Body of pancreas (tissue), 4 donors: ENCODE data around the gene TSSK2.

Experiments
- CTCF ChIP-seq, 7 experiments: fragments of 450-650 bp in 4 of 7; fragments of 200-600 bp in 3 of 7; sonication (generic) in 3 of 7; IDR thresholded peaks; one replicate each; pipeline ENCODE4 v1.5.1; 2016 to 2019; ENCODE audit warnings: antibody characterized with exemption in 7 of 7
- POLR2A ChIP-seq, 3 donors: fragments of 450-650 bp; IDR thresholded peaks; one replicate each; pipeline ENCODE4 v1.6.1; 2016; ENCODE audit warnings: antibody characterized with exemption in 3 of 3, mild to moderate bottlenecking in 2 of 3

GRCh38 chr22:19169002-19169946 lies 38.2 kb downstream of the TSSK2 start:
- TF ChIP-seq CTCF (IDR thresholded peaks at IDR 0.05), result no peak
- TF ChIP-seq POLR2A (IDR thresholded peaks at IDR 0.05), result no peak
